ENCODE measurements around the gene HERPUD1. TPM values are rescaled to one million over a fixed set of nuclear protein-coding genes. Genes with fewer than 3 reads are reported as not detected.

The HERPUD1 gene
- total and polyA plus RNA-seq, 2 of the 13 experiments (the other 11 are each of a cell fraction or from before 2014, with no cell fraction given), result 96.2 to 323 TPM

- TF ChIP-seq IRF1 (CRISPR knock-in tag; IDR thresholded peaks at IDR 0.05; ENCODE audit: low read depth) (no peak), SETDB1 (CRISPR knock-in tag; IDR thresholded peaks at IDR 0.05; ENCODE audit: borderline replicate concordance) (no peak), CENPX (CRISPR knock-in tag; IDR thresholded peaks at IDR 0.05) (no peak), ZNF749 (CRISPR knock-in tag; IDR thresholded peaks at IDR 0.05; ENCODE audit: borderline replicate concordance) (no peak), CERS6 (CRISPR knock-in tag; IDR thresholded peaks at IDR 0.05) (no peak), EZH2 (conservative IDR thresholded peaks at IDR 0.05; ENCODE audit: low read depth, low read length) (no peak), MED13 (CRISPR knock-in tag; IDR thresholded peaks at IDR 0.05) (no peak), TOPORS (CRISPR knock-in tag; IDR thresholded peaks at IDR 0.05) (no peak), CREB3 (CRISPR knock-in tag; IDR thresholded peaks at IDR 0.05) (no peak), FOXO1 (CRISPR knock-in tag; IDR thresholded peaks at IDR 0.05) (peak; percentile 59), ZFP91 (CRISPR knock-in tag; IDR thresholded peaks at IDR 0.05; ENCODE audit: borderline replicate concordance) (no peak; the same call in 1 of the 2 replicates), MIXL1 (CRISPR knock-in tag; IDR thresholded peaks at IDR 0.05) (no peak), SNAPC4 (CRISPR knock-in tag; IDR thresholded peaks at IDR 0.05) (no peak), ZNF230 (CRISPR knock-in tag; IDR thresholded peaks at IDR 0.05) (no peak), ZNF382 (CRISPR knock-in tag; IDR thresholded peaks at IDR 0.05; ENCODE audit: borderline replicate concordance) (no peak), ZNF501 (CRISPR knock-in tag; IDR thresholded peaks at IDR 0.05) (no peak), ZNF567 (CRISPR knock-in tag; IDR thresholded peaks at IDR 0.05; ENCODE audit: borderline replicate concordance) (no peak), SP2 (CRISPR knock-in tag; IDR thresholded peaks at IDR 0.05) (no peak), REXO4 (CRISPR knock-in tag; IDR thresholded peaks at IDR 0.05; ENCODE audit: borderline replicate concordance) (no peak)
These were observed 54.4 kb downstream of the HERPUD1 start (continued) for GRCh38 chr16:56986361-56986760.
